Measurements from ENCODE around the gene WDR27.

The WDR27 gene

DNA sequence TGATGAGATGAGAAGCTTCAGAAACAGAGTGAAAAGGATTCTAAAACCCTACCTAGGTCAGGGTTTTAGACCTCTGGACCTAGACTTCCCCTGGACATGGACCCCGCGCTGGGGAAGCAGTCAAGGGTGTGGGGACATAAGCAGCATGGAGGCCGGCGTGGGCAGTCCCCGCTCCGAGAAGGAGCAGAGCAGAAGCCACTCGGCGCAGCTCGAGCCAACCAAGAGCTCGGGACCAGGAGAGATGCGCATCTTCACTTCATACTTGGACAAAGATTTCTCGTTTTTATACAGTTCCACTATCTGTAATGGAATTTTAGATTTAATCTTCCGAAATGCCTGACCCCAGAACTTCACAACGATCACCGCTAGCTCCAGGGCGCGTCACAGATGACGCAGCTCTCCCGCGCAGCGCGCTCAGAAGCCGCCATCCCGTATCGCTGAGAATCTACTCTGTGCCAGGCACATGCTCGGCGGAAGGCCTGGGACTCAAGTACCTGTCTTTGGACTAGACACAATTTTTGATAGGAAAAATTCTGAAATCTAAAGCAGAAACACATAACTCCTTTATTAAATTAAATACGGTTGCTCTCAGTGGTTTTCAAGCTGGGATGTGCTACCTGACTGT, 60.3 kb downstream of the WDR27 start:
- no peak for DNase-seq (ENCODE audit: low read depth in 3 of 3, low spot score in 1 of 3)

DNA sequence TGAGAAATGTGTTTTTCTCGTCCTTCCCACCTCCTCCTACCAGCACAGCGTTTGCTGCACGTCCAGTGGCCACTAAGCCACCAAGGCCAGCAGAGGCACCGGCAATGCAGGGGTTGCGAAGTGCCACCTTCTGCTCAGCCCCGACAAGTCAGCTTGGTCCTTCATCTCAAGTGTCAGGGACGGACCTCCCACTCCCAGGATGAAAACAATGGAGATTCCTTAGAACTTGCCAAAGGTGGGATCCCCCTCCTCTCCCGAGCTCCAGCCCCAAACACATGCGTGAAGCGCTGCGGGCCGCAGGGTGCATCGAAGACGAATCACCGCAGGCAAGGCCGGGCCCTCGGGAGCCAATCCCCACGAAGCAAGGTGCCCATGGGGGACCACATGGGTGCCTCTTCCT, 60.8 kb downstream of the WDR27 start:
- DNase-seq (ENCODE audit: low read depth in 3 of 3, low spot score in 1 of 3) = no peak

DNA sequence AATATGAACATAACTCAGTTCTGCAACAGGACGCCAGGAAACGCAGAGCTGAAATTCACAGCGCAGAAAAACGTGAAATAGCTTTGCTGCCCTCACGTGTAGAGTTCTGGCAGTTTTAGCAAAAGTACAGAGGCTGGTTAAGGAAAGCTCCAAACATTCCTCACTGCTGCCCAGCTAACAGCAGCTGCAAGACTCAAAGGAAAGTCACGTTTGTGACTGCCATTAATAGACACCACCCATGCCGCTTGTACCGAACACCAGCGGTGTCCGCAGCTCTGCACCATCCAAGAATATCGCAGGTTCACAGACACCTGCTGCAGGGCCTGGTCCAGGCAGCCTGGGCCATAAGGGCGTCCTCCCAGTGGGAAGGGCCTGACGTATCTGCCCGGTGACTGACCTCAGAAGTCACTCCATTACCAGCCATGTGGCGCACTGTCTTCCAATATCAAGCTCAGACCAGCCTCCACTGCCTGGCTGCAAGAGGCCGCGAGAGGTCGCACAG, 61.4 kb downstream of the WDR27 start:
- DNase-seq (ENCODE audit: low read depth in 3 of 3, low spot score in 1 of 3) = no peak

DNA sequence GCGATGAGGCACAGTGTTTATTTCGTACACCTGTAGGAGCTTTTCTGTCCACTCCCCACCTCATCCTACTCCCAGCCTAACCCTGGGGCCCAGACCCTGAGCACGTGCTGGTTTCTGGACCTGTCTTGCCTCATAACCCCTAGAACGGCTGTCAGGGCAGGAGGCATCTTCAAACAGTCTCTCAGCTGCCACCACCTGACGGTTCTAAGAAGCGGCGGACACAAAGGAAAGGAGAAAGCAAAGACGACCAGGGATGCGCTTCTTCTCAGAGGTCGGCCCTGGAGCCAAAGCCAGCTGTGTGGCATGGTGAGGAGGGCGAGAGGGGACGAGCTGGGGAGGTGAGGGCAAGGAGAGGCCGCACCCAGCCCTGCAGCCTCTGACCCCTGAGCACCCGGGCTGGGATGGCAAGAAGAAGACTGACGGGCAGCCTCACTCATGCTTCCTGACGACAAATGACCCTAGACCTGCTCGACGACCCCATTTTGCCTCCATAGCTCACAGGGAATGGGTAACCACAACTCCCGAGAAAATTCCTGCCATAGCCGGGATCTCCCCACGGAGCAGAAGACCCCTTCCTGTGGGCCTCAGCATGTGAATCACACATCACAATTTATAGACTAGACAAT, 62.1 kb downstream of the WDR27 start:
- no peak for DNase-seq (ENCODE audit: low read depth in 3 of 3, low spot score in 1 of 3)

DNA sequence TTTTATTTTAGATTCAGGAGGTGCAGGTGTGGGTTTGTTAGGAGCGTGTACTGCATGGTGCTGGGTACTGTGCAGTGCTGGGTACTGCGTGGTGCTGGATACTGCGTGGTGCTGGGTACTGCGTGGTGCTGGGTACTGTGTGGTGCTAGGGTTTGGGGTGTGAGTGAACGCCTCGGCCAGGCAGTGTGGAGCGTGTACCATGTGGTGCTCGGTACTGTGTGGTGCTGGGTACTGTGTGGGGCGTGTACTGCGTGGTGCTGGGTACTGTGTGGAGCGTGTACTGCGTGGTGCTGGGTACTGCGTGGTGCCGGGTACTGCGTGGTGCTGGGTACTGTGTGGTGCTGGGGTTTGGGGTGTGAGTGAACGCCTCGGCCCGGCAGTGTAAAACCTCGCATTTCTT, 62.9 kb downstream of the WDR27 start:
- no peak for DNase-seq (ENCODE audit: low read depth in 3 of 3, low spot score in 1 of 3)

DNA sequence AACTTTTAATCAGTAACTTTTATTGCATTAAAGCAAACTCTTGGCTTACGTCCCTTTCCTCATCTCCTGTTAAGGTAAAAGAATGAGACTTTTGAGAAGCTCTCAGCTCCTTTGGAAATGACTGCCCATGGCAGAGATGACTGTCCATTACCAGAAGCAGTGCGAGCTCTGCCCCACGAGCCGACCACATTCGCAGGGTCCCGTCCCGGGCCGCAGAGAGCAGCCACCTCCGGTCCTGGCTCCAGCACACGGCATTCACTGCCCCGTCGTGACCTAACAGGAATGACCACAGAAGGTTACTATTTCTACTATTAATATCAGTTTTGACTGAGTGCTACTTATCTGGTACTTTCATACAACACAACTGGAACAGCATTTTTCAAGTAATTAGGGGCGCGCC, 63.4 kb downstream of the WDR27 start:
- DNase-seq (ENCODE audit: low read depth in 3 of 3, low spot score in 1 of 3) = no peak

DNA sequence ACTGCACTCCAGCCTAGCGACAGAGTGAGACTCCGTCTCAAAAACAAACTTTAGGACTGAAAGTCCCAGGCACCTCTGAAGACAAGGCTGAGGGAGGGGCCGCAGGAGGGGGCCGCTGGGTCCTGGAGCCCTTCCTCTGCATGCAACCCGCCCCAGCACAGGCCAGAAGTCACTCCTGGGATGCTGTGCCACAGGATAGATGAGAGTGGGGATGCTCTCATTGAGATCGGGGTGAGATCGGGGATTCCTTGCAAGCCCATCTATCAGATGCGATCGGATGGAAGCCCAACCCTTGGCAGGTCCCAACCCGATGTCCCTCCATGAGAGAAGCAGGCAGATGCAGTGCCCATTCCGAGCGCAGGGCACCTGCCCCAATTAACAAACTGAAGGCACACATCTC, 66.5 kb downstream of the WDR27 start:
- DNase-seq (ENCODE audit: low read depth in 3 of 3, low spot score in 1 of 3) = no peak

DNA sequence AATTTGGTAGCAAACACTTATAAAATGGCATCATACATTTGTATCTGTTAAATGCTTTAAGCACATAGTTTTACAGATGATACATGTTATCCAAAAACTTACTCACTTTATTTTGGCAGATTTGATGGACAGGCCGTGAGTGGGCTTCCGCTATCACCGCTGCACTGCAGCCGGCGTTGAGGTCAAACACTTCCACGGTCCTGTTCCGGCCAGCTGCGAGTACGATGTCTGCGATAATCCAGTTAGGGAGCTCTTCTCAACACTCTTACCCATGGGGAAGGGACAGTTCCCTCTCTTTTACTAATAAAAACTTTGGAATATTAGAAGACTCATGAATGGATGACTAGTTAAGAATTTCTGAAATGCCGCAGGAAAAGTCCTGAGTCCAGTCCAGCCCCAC, 69.0 kb downstream of the WDR27 start:
- DNase-seq (ENCODE audit: low read depth in 3 of 3, low spot score in 1 of 3) = no peak

DNA sequence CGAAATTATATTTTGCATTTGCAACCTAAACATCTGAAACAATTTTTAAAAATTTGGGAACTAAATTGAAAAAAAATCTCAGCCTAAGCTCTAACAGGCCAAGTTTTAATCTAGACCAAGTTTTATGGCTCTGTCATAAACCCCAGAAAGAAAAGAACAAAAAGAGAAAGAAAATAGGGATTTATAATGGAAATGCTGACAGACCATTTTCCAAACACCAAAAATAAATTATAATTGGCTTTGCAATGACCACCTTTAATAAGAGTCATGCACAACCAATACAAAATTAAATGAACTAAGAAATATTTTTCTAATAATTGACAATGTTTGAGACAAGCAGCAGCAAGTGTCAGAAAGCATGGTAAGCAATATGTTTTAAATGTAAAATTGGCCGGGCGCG, 72.6 kb downstream of the WDR27 start:
- DNase-seq (ENCODE audit: low read depth in 3 of 3, low spot score in 1 of 3) = no peak

DNA sequence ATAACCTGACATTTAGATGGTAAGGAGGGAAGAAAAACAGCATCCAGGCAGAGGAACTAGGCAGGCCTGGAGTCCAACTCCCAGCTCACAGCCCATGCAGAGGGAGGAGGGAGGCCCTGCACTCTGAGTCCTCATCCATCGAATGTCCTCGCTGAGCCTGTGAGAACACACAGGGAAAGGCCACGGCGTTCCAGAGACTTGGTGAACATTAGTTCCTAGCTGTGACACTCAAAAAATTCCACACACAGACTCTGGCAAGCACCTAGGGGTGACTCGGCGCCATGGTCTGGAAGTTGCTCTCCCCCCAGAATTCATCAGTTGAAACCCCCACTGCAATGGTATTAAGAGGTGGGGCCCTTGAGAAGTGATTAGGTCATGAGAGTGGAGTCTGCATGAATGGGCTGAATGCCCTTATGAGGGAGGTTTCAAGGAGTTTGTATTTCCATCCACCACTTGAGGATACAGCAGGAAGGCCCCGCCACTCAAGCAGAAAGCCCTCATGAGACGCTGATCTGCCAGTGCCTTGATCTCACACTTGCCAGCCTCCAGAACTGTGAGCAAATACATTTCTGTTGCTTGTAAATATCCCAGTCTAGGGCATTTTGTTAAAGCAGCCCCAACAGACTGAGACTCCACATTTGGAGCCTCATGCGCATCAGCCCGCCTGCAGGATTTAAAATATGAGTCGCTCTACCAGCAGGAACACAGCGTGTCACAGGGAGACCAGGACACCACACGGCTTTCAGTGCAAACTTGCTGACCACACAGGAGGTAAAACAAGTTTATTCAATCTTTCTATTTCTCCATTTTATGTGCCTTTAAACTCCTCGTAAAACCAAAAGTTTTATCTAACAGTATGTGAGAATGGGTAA, 73.9 kb downstream of the WDR27 start:
- no peak for DNase-seq (ENCODE audit: low read depth in 3 of 3, low spot score in 1 of 3)

DNA sequence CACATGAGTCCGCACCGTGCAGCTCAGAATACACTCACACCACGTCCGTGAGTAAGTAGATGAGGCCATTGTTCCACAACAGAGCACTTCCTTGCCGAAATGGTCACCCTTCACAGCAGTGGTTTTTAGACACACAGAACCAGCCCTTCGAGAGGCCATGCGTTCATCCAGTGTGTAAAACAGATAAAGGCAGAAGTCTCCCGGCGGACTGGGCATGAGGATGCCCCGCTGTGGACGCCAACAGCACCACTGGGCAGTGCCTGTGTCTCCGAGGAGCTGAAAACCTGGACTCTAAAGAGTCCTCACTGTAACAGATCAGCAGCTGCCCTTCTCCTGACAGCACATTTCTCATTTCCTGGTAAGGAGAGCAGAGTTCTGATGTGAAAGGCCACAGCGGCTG, 75.2 kb downstream of the WDR27 start:
- no peak for DNase-seq (ENCODE audit: low read depth in 3 of 3, low spot score in 1 of 3)

DNA sequence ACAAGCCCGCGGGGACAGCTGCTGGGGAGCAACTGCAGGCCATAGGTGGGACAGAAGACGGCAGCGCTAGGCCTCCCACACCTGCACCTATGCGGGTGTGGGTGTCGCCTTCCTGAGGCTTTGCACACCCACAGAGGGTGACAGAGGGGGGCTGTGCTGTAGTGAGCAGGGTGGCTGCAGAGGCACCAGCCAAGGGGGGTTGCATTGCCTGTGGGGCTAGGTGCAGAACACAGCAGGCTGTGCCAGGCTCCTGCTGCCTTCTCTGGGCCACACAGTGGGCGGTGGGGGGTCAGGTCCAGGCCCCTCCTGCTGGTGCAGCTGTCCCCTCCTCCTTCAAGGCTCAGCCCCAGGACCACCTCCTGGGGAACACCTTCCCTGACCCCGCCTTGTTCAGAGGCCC, 75.7 kb downstream of the WDR27 start:
- no peak for DNase-seq (ENCODE audit: low read depth in 3 of 3, low spot score in 1 of 3)

DNA sequence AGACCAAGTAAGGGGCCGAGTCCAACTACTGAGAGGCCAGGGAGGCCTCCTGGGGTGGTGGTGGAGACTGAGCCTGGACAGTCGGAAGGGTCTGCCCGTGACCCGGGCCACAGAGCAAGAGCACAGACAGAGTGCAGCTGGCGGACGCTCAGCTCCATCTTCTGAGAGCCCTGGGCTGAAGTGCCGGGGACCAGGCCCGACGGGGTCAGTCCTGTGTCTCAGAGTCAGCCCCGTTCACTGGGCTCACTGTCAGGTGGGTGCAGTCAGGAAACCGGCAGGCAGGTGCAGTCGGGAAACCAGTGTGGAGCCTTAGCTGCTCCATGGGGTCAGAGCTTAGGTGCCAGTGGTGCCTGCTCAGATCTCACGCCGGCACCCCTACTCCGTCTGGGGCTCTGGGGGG, 76.5 kb downstream of the WDR27 start:
- DNase-seq (ENCODE audit: low read depth in 3 of 3, low spot score in 1 of 3) = no peak

DNA sequence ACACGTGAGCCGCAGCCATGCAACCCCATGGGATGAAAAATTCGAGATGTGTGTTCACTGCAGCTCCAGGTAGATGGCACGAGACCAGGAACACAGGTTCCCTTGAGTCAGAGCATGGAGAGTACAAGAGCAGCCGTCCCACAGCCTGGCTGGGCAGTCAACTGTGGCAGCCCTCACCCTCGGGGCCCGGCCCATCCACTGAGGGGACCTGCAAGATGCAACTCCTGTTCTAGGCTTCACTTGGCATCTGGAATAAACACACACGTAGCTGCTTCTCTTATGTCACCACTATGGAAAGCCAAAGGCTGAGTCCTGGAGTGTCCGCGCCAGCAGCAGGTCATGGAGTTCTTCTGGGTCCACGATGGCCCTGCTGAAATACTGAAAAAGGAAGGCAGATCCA, 77.0 kb downstream of the WDR27 start:
- DNase-seq (ENCODE audit: low read depth in 3 of 3, low spot score in 1 of 3) = no peak

DNA sequence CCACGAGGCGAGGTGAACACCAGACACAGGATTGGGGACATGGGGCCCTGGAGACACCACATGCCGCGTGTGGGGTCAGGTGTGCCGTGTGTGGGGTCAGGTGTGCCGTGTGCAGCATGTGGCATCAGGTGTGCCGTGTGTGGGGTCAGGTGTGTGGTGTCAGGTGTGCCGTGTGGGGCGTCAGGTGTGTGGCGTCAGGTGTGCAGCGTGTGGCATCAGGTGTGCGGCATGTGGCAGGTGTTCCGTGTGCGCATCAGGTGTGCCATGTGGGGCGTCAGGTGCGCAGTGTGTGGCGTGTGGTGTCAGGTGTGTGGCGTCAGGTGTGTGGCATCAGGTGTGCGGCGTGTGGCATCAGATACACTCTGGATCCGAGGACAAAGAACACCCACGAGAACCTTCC, 77.9 kb downstream of the WDR27 start:
- DNase-seq (ENCODE audit: low read depth in 3 of 3, low spot score in 1 of 3) = no peak

DNA sequence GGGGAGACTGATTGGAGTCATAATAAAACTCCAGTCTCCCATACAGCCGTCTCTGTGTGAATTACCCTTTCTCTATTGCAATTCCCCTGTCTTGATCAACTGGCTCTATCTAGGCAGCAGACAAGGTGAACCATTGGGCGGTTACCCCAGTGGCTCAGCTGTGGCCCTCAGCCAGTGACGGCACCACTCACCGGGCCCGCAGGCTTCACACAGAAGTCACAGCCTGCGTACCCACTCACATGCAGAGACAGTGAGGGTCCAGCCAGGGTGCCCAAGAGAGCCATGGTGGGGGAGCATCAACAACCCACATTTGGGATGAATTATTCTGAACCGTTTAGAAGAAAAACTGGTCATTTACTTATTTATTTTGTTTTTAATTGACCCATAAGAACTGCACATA, 78.5 kb downstream of the WDR27 start:
- no peak for DNase-seq (ENCODE audit: low read depth in 3 of 3, low spot score in 1 of 3)

DNA sequence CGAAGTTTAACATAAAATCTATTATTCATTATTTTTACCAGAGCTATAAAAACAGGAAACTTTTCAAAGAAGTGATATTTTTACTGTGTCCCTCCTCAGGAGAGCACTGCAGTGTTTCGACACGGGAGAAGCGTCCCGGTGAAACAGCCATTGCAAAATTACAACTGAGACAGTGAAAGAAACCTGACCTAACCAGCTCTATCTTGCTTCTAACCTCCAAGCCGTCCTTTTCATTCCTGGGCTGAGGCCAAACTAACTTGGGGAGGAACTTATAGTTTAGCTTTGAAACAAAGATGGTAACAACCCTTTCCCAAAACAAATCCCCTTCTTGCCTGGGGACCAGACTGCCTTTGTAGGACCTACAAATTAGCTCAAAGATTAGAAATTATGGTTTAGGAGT, 79.2 kb downstream of the WDR27 start:
- no peak for DNase-seq (ENCODE audit: low read depth in 3 of 3, low spot score in 1 of 3)

DNA sequence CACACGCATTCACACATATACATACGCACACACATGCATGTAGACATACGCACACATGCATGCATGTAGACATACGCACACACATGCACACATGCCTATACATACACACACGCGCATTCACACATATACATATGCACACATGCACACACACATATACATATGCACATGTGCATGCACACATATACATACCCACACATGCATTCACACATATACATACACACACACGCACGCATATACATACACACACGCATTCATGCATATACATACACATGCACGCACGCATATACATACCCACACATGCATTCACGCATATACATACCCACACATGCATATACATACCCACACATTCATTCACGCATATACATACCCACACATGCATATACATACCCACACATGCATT, 80.5 kb downstream of the WDR27 start:
- no peak for DNase-seq (ENCODE audit: low read depth in 3 of 3, low spot score in 1 of 3)

DNA sequence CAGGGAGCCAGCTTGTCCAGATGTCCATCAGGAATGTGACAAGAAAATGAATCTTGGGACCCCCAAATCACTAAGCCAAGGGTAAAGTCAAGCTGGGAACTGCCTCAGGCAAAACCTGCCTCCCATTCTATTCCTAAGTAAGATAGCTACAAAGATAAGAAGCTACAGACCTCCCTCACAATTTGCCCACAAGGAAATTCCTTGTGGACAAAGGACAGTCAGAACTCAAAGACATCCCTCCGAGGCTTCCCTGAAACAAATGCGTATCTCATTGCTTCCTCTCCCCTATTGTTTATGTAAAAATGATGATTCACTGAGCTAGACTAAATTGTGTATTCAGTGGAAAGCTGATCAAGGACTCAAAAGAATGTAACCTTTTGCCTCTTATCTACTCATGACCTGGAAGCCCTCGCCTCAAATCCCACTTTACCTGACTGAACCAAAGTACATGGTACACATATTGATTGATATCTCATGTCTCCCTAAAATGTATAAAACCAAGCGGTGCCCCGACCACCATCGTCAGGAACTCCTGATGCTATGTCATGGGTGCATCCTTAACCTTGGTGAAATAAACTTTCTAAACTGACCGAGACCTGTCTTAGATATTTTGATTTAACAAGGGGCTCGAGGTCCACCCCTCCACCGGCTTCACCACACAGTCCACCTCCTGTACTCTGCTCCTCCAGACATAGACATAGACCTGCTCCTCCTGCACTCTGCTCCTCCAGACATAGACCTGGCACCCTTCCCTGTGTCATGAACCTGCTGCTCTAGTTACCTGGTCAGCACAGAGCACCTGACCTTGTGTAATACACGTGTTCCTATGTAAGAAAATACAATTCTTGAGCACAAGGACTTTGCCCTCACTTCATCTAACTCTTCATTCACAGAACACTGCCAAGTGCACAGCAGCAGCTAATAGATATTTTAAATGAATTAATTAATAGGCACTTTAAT, 81.4 kb downstream of the WDR27 start:
- DNase-seq (ENCODE audit: low read depth in 3 of 3, low spot score in 1 of 3) = no peak

DNA sequence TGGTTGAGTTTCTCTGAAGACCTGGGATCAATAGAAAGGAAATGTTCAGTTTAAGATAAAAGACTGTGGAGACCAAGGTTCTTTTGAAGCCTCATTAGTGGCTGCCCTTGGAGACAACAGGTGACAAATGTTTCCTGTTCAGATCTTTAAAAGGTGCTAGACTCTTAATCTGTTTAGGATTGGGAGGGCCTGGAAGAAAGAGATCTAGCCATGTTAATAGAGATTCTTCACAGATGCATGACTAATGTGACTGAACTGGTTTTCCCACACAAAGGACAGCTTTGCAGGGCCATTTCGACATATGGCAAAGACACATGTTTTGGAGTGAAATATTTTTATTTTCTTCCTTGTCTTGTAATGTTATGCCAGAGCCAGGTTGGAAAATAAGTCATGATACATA, 82.2 kb downstream of the WDR27 start:
- no peak for DNase-seq (ENCODE audit: low read depth in 3 of 3, low spot score in 1 of 3)

Data from stimulated activated CD4-positive, alpha-beta T cell treated with anti-CD3 and anti-CD28 coated beads, TNF-alpha, amount 100 ng/mL, for 1 hour (primary cell).